ENCODE data around the gene CARD8. TPM values are rescaled to one million over a fixed set of nuclear protein-coding genes. Genes with fewer than 3 reads are reported as not detected.

CARD8 gene
- total and polyA plus RNA-seq, 2 experiments from 2014 or later = 16.6 to 17.1 TPM

DNA sequence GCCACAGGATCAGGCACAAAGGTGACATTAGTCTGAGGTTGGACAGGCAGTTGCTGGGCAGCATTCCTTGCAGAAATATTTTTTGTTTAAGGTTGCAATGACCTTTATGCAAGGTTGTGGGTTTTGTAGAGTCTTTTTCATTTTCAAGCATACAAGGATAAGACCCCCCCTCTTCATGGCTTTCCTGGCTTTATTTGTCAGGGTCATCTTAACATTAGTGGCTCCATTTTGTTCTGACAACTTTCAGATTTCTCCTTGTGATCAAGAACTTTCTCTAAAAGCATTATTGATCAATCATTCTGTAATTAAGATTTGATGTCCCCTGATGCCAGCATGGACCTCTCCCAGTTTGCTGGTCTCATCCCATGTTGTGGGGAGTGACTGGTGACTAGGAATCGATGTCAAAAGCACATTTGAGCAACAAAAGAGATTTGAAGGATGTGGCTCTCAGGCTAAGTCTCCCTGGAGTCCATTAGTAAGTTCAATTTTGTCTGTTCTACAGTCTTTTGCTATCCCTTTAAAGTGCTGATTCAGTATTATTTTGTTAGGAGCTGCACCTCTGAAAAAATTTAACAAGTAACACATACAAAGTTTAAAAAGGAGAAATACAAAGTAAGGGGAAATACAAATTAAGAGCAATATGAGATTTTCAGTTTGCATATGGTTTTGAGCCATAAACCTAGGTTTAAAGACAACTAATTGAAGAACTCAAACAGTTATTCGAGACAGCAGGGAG lies 5.3 kb downstream of the CARD8 start (continued):
- TF ChIP-seq, protein P1, sequence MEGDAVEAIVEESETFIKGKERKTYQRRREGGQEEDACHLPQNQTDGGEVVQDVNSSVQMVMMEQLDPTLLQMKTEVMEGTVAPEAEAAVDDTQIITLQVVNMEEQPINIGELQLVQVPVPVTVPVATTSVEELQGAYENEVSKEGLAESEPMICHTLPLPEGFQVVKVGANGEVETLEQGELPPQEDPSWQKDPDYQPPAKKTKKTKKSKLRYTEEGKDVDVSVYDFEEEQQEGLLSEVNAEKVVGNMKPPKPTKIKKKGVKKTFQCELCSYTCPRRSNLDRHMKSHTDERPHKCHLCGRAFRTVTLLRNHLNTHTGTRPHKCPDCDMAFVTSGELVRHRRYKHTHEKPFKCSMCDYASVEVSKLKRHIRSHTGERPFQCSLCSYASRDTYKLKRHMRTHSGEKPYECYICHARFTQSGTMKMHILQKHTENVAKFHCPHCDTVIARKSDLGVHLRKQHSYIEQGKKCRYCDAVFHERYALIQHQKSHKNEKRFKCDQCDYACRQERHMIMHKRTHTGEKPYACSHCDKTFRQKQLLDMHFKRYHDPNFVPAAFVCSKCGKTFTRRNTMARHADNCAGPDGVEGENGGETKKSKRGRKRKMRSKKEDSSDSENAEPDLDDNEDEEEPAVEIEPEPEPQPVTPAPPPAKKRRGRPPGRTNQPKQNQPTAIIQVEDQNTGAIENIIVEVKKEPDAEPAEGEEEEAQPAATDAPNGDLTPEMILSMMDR (conservative IDR thresholded peaks at IDR 0.05; ENCODE audit: low read depth in 2 of 2) = no peak

DNA sequence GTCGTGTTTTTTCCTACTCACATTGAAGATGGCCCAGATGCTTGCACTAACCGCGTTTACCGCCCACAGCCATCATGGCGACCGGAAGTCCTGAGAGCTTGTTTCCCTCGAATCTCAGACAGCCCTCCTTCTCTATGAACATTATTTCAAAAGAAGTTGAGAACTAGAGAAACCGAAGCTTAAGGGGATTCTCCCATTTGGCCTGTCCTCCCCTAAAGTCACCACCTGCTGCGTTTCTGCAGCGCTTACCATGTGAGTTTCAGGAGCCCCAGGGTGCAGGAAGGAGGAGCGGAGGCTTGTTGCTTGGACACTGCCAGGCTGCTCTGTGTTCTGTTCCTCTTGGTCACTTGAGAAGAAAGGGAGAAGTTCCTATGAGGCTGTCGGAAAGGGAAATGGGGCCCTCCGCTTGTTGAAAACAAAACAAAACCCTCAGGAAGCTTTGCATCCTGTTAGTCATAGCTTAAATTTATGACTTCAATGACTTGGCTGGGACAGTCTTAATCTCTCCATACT lies 6.2 kb downstream of the CARD8 start:
- Histone ChIP-seq H3K27ac (ENCODE audit: low read depth) (peak overlapping the region; percentile 76; the same call in 1 of the 2 replicates), H3K4me1 (ENCODE audit: insufficient read depth) (no peaks in the 10 kb centered on the region; the same call in 1 of the 2 replicates), H3K4me3 (no peak overlapping the region), H3K36me3 (ENCODE audit: insufficient read depth) (peaks cover 4% of the 10 kb centered on the region), H3K9me2 (ENCODE audit: insufficient read depth) (no peaks in the 10 kb centered on the region), H3F3A (replicated peaks; ENCODE audit: low read depth) (0 out of 2 replicates have a peak, but pooled peaks cover 2% of the 10 kb centered on the region), H3K27me3 (ENCODE audit: insufficient read depth) (no peaks in the 10 kb centered on the region), H3K79me2 (replicated peaks; ENCODE audit: insufficient read depth) (peaks cover 9% of the 10 kb centered on the region), H3K4me2 (no peak overlapping the region), H4K20me1 (replicated peaks; ENCODE audit: insufficient read depth) (peaks cover 3% of the 10 kb centered on the region; the same call in 1 of the 2 replicates), H2AFZ (no peak overlapping the region)
- Mint-ChIP-seq H3K4me1 (peaks cover 4% of the 10 kb centered on the region; the same call in 2 of the 3 replicates), H3K4me3 (no peak overlapping the region), H3K27ac (no peak overlapping the region; the same call in 1 of the 2 replicates), H3K36me3 (ENCODE audit: low read depth) (peaks cover 35% of the 10 kb centered on the region), H3K27me3 (ENCODE audit: insufficient read depth, low read depth, poor library complexity) (peaks cover 3% of the 10 kb centered on the region), H3K9me3 (peaks cover 12% of the 10 kb centered on the region; the same call in 2 of the 3 replicates)
- DNase-seq (ENCODE audit: low spot score) (no peak), ATAC-seq (no peak)
- TF ChIP-seq NANOG (IDR thresholded peaks at IDR 0.05; ENCODE audit: borderline replicate concordance) = no peak
- TF ChIP-seq POLR2AphosphoS5 (IDR thresholded peaks at IDR 0.05; ENCODE audit: low read depth) = no peak
- TF ChIP-seq EZH2phosphoT487 (IDR thresholded peaks at IDR 0.05; ENCODE audit: unreplicated experiment) = no peak
- TF ChIP-seq CREB1 (CRISPR knock-in tag; IDR thresholded peaks at IDR 0.05; ENCODE audit: low read depth) = no peak
- no peak for TF ChIP-seq ZNF114 (CRISPR knock-in tag; IDR thresholded peaks at IDR 0.05)
- TF ChIP-seq, protein P2, sequence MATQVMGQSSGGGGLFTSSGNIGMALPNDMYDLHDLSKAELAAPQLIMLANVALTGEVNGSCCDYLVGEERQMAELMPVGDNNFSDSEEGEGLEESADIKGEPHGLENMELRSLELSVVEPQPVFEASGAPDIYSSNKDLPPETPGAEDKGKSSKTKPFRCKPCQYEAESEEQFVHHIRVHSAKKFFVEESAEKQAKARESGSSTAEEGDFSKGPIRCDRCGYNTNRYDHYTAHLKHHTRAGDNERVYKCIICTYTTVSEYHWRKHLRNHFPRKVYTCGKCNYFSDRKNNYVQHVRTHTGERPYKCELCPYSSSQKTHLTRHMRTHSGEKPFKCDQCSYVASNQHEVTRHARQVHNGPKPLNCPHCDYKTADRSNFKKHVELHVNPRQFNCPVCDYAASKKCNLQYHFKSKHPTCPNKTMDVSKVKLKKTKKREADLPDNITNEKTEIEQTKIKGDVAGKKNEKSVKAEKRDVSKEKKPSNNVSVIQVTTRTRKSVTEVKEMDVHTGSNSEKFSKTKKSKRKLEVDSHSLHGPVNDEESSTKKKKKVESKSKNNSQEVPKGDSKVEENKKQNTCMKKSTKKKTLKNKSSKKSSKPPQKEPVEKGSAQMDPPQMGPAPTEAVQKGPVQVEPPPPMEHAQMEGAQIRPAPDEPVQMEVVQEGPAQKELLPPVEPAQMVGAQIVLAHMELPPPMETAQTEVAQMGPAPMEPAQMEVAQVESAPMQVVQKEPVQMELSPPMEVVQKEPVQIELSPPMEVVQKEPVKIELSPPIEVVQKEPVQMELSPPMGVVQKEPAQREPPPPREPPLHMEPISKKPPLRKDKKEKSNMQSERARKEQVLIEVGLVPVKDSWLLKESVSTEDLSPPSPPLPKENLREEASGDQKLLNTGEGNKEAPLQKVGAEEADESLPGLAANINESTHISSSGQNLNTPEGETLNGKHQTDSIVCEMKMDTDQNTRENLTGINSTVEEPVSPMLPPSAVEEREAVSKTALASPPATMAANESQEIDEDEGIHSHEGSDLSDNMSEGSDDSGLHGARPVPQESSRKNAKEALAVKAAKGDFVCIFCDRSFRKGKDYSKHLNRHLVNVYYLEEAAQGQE (IDR thresholded peaks at IDR 0.05; ENCODE audit: unreplicated experiment) = no peak
- TF ChIP-seq EZH2 (IDR thresholded peaks at IDR 0.05; ENCODE audit: low read depth, unreplicated experiment) = no peak
- TF ChIP-seq ZNF331 (CRISPR knock-in tag; IDR thresholded peaks at IDR 0.05; ENCODE audit: low read depth) = no peak
- TF ChIP-seq STAT1 (IDR thresholded peaks at IDR 0.05; ENCODE audit: unreplicated experiment) = no peak
- TF ChIP-seq, protein P3, sequence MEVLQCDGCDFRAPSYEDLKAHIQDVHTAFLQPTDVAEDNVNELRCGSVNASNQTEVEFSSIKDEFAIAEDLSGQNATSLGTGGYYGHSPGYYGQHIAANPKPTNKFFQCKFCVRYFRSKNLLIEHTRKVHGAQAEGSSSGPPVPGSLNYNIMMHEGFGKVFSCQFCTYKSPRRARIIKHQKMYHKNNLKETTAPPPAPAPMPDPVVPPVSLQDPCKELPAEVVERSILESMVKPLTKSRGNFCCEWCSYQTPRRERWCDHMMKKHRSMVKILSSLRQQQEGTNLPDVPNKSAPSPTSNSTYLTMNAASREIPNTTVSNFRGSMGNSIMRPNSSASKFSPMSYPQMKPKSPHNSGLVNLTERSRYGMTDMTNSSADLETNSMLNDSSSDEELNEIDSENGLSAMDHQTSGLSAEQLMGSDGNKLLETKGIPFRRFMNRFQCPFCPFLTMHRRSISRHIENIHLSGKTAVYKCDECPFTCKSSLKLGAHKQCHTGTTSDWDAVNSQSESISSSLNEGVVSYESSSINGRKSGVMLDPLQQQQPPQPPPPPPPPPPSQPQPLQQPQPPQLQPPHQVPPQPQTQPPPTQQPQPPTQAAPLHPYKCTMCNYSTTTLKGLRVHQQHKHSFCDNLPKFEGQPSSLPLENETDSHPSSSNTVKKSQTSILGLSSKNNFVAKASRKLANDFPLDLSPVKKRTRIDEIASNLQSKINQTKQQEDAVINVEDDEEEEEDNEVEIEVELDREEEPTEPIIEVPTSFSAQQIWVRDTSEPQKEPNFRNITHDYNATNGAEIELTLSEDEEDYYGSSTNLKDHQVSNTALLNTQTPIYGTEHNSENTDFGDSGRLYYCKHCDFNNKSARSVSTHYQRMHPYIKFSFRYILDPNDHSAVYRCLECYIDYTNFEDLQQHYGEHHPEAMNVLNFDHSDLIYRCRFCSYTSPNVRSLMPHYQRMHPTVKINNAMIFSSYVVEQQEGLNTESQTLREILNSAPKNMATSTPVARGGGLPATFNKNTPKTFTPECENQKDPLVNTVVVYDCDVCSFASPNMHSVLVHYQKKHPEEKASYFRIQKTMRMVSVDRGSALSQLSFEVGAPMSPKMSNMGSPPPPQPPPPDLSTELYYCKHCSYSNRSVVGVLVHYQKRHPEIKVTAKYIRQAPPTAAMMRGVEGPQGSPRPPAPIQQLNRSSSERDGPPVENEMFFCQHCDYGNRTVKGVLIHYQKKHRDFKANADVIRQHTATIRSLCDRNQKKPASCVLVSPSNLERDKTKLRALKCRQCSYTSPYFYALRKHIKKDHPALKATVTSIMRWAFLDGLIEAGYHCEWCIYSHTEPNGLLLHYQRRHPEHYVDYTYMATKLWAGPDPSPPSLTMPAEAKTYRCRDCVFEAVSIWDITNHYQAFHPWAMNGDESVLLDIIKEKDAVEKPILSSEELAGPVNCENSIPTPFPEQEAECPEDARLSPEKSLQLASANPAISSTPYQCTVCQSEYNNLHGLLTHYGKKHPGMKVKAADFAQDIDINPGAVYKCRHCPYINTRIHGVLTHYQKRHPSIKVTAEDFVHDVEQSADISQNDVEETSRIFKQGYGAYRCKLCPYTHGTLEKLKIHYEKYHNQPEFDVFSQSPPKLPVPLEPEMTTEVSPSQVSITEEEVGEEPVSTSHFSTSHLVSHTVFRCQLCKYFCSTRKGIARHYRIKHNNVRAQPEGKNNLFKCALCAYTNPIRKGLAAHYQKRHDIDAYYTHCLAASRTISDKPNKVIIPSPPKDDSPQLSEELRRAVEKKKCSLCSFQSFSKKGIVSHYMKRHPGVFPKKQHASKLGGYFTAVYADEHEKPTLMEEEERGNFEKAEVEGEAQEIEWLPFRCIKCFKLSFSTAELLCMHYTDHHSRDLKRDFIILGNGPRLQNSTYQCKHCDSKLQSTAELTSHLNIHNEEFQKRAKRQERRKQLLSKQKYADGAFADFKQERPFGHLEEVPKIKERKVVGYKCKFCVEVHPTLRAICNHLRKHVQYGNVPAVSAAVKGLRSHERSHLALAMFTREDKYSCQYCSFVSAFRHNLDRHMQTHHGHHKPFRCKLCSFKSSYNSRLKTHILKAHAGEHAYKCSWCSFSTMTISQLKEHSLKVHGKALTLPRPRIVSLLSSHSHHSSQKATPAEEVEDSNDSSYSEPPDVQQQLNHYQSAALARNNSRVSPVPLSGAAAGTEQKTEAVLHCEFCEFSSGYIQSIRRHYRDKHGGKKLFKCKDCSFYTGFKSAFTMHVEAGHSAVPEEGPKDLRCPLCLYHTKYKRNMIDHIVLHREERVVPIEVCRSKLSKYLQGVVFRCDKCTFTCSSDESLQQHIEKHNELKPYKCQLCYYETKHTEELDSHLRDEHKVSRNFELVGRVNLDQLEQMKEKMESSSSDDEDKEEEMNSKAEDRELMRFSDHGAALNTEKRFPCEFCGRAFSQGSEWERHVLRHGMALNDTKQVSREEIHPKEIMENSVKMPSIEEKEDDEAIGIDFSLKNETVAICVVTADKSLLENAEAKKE (CRISPR knock-in tag; IDR thresholded peaks at IDR 0.05) = no peak
- no peak for TF ChIP-seq JUNB (IDR thresholded peaks at IDR 0.05; ENCODE audit: unreplicated experiment)

Measured in GM23338 (cell line).